Measurements from ENCODE around the gene CRHBP. TPM values are rescaled to one million over a fixed set of nuclear protein-coding genes. Genes with fewer than 3 reads are reported as not detected.

The CRHBP gene
- total RNA-seq (2022; extraction: Qiagen RNA extraction; ENCODE audit: low read depth), result 0.13 to 0.24 TPM in 2 of 5 replicates, not detected in the others

DNA sequence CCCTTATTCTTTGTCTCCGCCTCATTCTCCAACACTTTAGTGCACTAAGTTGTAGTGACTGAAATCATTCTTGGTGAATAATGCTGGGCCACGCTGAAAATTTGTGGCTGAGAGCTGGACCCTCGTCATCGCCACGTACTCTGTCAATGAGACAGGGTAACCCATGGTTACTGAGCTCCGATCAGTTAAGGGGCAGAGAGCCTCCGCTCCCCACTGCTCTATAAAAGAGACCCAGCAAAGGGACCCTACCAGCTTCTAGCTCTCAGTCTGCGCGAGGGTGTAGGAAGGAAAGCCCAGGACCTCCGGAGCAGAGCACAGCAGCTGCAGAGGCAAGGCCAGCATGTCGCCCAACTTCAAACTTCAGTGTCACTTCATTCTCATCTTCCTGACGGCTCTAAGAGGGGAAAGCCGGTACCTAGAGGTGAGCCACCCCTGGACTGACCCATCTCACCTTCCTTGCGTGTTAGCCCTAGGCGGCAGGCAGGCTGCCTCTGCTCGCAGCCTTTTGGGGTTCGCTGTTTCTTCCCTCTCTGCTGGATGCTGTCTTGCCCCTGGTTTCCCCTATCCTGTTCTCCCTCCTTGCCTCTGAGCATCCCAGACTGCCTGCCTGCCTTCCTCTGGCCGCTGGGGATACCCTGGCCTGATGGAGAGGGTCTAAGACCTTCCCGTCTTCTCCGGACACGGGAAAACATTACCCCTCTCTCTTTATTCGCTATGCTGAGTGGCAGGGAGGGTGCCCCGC, at the start of gene CRHBP:
Gene CRHBP, plus strand, starts transcription at position 251 of the 742 bp plus-strand sequence. Its CDS starts 90 bp downstream, at position 341.

Other genes starting within 250 kb of the CRHBP start
- 34.6 to 60.1 TPM (median 53.8 TPM) in 5 replicates for gene F2R, start 236.9 kb upstream of the CRHBP start, total RNA-seq (2022; extraction: Qiagen RNA extraction; ENCODE audit: low read depth)
- gene F2RL1, start 134.0 kb upstream of the CRHBP start, total RNA-seq (2022; extraction: Qiagen RNA extraction; ENCODE audit: low read depth), result 220 to 283 TPM (median 272 TPM) in 5 replicates
- not detected in 5 replicates for gene S100Z, start 103.0 kb upstream of the CRHBP start, total RNA-seq (2022; extraction: Qiagen RNA extraction; ENCODE audit: low read depth)
- gene AGGF1, start 77.4 kb downstream of the CRHBP start, total RNA-seq (2022; extraction: Qiagen RNA extraction; ENCODE audit: low read depth), result 11.4 to 15.7 TPM (median 13.7 TPM) in 5 replicates
- 3.2 to 4.2 TPM (median 3.6 TPM) in 5 replicates for gene ZBED3, start 134.2 kb downstream of the CRHBP start, total RNA-seq (2022; extraction: Qiagen RNA extraction; ENCODE audit: low read depth)